NCI-H2029 (cell line): ENCODE results near the gene NKAPD1.
A peak's percentile ranks its signal among the peaks of the same experiment; 100 is the strongest.
"Not testable (repeated sequence)": the region's sequence is repeated elsewhere in the genome, so short reads cannot be mapped to it uniquely, and the experiment has no call there.

Source experiments
- DNase-seq: peaks from one replicate; lab custom pipeline; 2025; lab: John Stamatoyannopoulos, UW

The NKAPD1 gene

GRCh38 chr11:112073941-112074811, at the start of gene NKAPD1, which contains the start of gene PIH1D2:
Gene NKAPD1, plus strand, starts transcription at chr11:112074299. Its CDS starts 1,276 bp downstream, at chr11:112075575.
Gene PIH1D2, minus strand, starts transcription at chr11:112074017. Its CDS starts 843 bp downstream, at chr11:112073174.
- peak; percentile 88 for DNase-seq

- peak; percentile 79 for DNase-seq
Observed at GRCh38 chr11:112024773-112025678, 49.1 kb upstream of the NKAPD1 start, which contains the start of gene DLAT. Gene DLAT, plus strand, starts transcription at chr11:112025408. Its CDS starts 65 bp downstream, at chr11:112025473.

- DNase-seq: no peak
Observed at GRCh38 chr11:112025707-112026106, 48.4 kb upstream of the NKAPD1 start.

GRCh38 chr11:112026784-112027410, 47.2 kb upstream of the NKAPD1 start:
- not testable (repeated sequence) for DNase-seq

GRCh38 chr11:112029460-112029859, 44.6 kb upstream of the NKAPD1 start:
- DNase-seq: no peak

- DNase-seq: no peak
Observed at GRCh38 chr11:112033902-112034301, 40.2 kb upstream of the NKAPD1 start.

- DNase-seq: no peak
Observed at GRCh38 chr11:112037527-112037926, 36.6 kb upstream of the NKAPD1 start.

GRCh38 chr11:112042161-112042960, 31.7 kb upstream of the NKAPD1 start:
- no peak for DNase-seq

GRCh38 chr11:112042961-112043304, 31.2 kb upstream of the NKAPD1 start:
- no peak for DNase-seq

GRCh38 chr11:112044961-112045360, 29.1 kb upstream of the NKAPD1 start:
- DNase-seq: no peak

GRCh38 chr11:112046647-112047046, 27.5 kb upstream of the NKAPD1 start:
- not testable (repeated sequence) for DNase-seq

- DNase-seq: not testable (repeated sequence)
Observed at GRCh38 chr11:112048256-112048655, 25.8 kb upstream of the NKAPD1 start.

GRCh38 chr11:112049777-112050176, 24.3 kb upstream of the NKAPD1 start:
- no peak for DNase-seq

GRCh38 chr11:112050721-112051120, 23.4 kb upstream of the NKAPD1 start:
- DNase-seq: no peak

GRCh38 chr11:112051768-112052167, 22.3 kb upstream of the NKAPD1 start:
- no peak for DNase-seq

- no peak for DNase-seq
Observed at GRCh38 chr11:112057170-112057569, 16.9 kb upstream of the NKAPD1 start.

- DNase-seq: no peak
Observed at GRCh38 chr11:112058103-112058502, 16.0 kb upstream of the NKAPD1 start.

- DNase-seq: no peak
Observed at GRCh38 chr11:112062923-112063322, 11.2 kb upstream of the NKAPD1 start.

GRCh38 chr11:112082729-112083128, 8.6 kb downstream of the NKAPD1 start:
- no peak for DNase-seq

- no peak for DNase-seq
Observed at GRCh38 chr11:112085822-112086421, 11.8 kb downstream of the NKAPD1 start.
